Measurements from ENCODE around the gene CDC34. TPM values are rescaled to one million over a fixed set of nuclear protein-coding genes. Genes with fewer than 3 reads are reported as not detected.

The CDC34 gene
- total and polyA plus RNA-seq, 4 donors, result 19.2 to 83.8 (median 41.7) TPM

DNA sequence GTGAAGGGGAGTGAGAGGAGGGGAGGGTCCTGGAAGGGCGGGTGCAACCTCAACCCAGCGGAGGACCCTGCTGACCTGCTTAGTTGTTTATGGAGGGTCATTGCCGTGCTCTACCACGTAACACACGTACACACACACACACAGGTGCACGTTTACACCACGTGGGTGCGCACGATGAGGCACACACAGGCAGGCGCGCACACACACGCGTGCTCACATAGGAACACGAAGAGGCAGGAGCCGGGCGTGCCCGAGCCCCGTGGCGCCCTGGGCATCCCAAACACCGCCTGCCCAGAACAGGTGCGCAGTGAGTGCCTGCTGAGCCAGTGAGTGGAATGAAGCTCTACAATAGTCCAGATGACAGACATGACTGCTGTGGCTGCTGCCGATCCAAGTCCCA is 46.5 kb upstream of the CDC34 start:
- no peaks in the 10 kb centered on the region for H3K36me3 ChIP-seq (ENCODE audit: control insufficient read depth in 4 of 4, insufficient read depth in 3 of 4, low read depth in 1 of 4, low read length in 3 of 4)
- H3K27me3 ChIP-seq (ENCODE audit: control insufficient read depth in 4 of 4, insufficient read depth in 4 of 4, low read length in 3 of 4), result no peaks in the 10 kb centered on the region
- no peak overlapping the region for H3K27ac ChIP-seq (ENCODE audit: low read depth in 1 of 2, low read length in 2 of 2)
- H3K4me3 ChIP-seq (ENCODE audit: low read depth in 1 of 3, low read length in 3 of 3), result no peak overlapping the region
- WGBS, result 80% methylated on average over 22 of the region's 22 CpGs
- H3K9me3 ChIP-seq (ENCODE audit: control insufficient read depth in 4 of 4, low read length in 3 of 4), result no peaks in the 10 kb centered on the region
- DNase-seq (ENCODE audit: low spot score), result no peak
- no peak for TF ChIP-seq FOXA2 (IDR thresholded peaks at IDR 0.05)
- TF ChIP-seq, protein P1, sequence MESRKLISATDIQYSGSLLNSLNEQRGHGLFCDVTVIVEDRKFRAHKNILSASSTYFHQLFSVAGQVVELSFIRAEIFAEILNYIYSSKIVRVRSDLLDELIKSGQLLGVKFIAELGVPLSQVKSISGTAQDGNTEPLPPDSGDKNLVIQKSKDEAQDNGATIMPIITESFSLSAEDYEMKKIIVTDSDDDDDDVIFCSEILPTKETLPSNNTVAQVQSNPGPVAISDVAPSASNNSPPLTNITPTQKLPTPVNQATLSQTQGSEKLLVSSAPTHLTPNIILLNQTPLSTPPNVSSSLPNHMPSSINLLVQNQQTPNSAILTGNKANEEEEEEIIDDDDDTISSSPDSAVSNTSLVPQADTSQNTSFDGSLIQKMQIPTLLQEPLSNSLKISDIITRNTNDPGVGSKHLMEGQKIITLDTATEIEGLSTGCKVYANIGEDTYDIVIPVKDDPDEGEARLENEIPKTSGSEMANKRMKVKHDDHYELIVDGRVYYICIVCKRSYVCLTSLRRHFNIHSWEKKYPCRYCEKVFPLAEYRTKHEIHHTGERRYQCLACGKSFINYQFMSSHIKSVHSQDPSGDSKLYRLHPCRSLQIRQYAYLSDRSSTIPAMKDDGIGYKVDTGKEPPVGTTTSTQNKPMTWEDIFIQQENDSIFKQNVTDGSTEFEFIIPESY (IDR thresholded peaks at IDR 0.05), result no peak
- no peak for TF ChIP-seq RXRA (IDR thresholded peaks at IDR 0.05)
- TF ChIP-seq REST (IDR thresholded peaks at IDR 0.05), result no peak
- peaks cover under 1 to 12% (median 4%) of the 10 kb centered on the region in 4 donors for H3K4me1 ChIP-seq (ENCODE audit: control insufficient read depth in 4 of 4, insufficient read depth in 4 of 4, low read length in 3 of 4)
- no peak overlapping the region for H3K9ac ChIP-seq (ENCODE audit: low read depth in 1 of 2, low read length in 2 of 2)

- H3K4me1 ChIP-seq (ENCODE audit: control insufficient read depth in 4 of 4, insufficient read depth in 4 of 4, low read length in 3 of 4), result peaks cover 0 to 11% (median 4%) of the 10 kb centered on the region in 4 donors
- no peaks in the 10 kb centered on the region for H3K9me3 ChIP-seq (ENCODE audit: control insufficient read depth in 4 of 4, low read length in 3 of 4)
- TF ChIP-seq TAF1 (conservative IDR thresholded peaks at IDR 0.05) (no peak), FOXA2 (IDR thresholded peaks at IDR 0.05) (no peak), HNF4G (IDR thresholded peaks at IDR 0.05) (no peak), FOXA1 (IDR thresholded peaks at IDR 0.05) (no peak), HNF4A (conservative IDR thresholded peaks at IDR 0.05) (no peak), MAX (IDR thresholded peaks at IDR 0.05) (no peak), SP1 (IDR thresholded peaks at IDR 0.05) (no peak), GABPA (IDR thresholded peaks at IDR 0.05 in 1 of 2, conservative IDR thresholded peaks at IDR 0.05 in 1 of 2) (no peak), RAD21 (IDR thresholded peaks at IDR 0.05) (no peak), RXRA (IDR thresholded peaks at IDR 0.05) (no peak), JUND (IDR thresholded peaks at IDR 0.05) (no peak), YY1 (IDR thresholded peaks at IDR 0.05) (no peak), NR2F2 (IDR thresholded peaks at IDR 0.05) (no peak)
- TF ChIP-seq, protein P1 (IDR thresholded peaks at IDR 0.05), result no peak
- TF ChIP-seq, protein P2, sequence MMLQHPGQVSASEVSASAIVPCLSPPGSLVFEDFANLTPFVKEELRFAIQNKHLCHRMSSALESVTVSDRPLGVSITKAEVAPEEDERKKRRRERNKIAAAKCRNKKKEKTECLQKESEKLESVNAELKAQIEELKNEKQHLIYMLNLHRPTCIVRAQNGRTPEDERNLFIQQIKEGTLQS (IDR thresholded peaks at IDR 0.05), result no peak
- TF ChIP-seq, protein P3, sequence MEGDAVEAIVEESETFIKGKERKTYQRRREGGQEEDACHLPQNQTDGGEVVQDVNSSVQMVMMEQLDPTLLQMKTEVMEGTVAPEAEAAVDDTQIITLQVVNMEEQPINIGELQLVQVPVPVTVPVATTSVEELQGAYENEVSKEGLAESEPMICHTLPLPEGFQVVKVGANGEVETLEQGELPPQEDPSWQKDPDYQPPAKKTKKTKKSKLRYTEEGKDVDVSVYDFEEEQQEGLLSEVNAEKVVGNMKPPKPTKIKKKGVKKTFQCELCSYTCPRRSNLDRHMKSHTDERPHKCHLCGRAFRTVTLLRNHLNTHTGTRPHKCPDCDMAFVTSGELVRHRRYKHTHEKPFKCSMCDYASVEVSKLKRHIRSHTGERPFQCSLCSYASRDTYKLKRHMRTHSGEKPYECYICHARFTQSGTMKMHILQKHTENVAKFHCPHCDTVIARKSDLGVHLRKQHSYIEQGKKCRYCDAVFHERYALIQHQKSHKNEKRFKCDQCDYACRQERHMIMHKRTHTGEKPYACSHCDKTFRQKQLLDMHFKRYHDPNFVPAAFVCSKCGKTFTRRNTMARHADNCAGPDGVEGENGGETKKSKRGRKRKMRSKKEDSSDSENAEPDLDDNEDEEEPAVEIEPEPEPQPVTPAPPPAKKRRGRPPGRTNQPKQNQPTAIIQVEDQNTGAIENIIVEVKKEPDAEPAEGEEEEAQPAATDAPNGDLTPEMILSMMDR (IDR thresholded peaks at IDR 0.05; ENCODE audit: low read depth, low read length, missing input control), result no peak
- H3K4me3 ChIP-seq (ENCODE audit: low read depth in 1 of 3, low read length in 3 of 3), result no peak overlapping the region
- no peaks in the 10 kb centered on the region for H3K27me3 ChIP-seq (ENCODE audit: control insufficient read depth in 4 of 4, insufficient read depth in 4 of 4, low read length in 3 of 4)
- WGBS, result 22% methylated on average over 23 of the region's 23 CpGs
- no peak overlapping the region for H3K9ac ChIP-seq (ENCODE audit: low read depth in 1 of 2, low read length in 2 of 2)
- no peak overlapping the region for H3K27ac ChIP-seq (ENCODE audit: low read depth in 1 of 2, low read length in 2 of 2)
- no peak for DNase-seq (ENCODE audit: low spot score)
- H3K36me3 ChIP-seq (ENCODE audit: control insufficient read depth in 4 of 4, insufficient read depth in 3 of 4, low read depth in 1 of 4, low read length in 3 of 4), result no peaks in the 10 kb centered on the region
Measured at GRCh38 chr19:485583-486236, 45.9 kb upstream of the CDC34 start.

All from liver (tissue), 9 donors.